Activated CD4-positive, alpha-beta T cell treated with anti-CD3 and anti-CD28 coated beads, Interleukin-2, amount 50 U/mL, for 16 hours (primary cell): ENCODE measurements around the gene CCDC28A.
"Not testable (repeated sequence)": the region's sequence is repeated elsewhere in the genome, so short reads cannot be mapped to it uniquely, and the experiment has no call there.

ENCODE experiments used
- DNase-seq: peaks from one replicate; pipeline ENCODE4 v3.0.0-alpha.2; 2020

The CCDC28A gene

GRCh38 chr6:138773177-138774091, at the start of gene CCDC28A:
Gene CCDC28A, plus strand, starts transcription at chr6:138773769. Its CDS starts 2,352 bp downstream, at chr6:138776121.
- peak; percentile 96 for DNase-seq

- no peak for DNase-seq
These were observed 49.6 kb upstream of the CCDC28A start for GRCh38 chr6:138724015-138724414.

- DNase-seq = no peak
These were observed 47.4 kb upstream of the CCDC28A start for GRCh38 chr6:138726066-138726756.

GRCh38 chr6:138726757-138727097, 46.8 kb upstream of the CCDC28A start:
- no peak for DNase-seq

GRCh38 chr6:138727182-138727581, 46.4 kb upstream of the CCDC28A start:
- no peak for DNase-seq

- no peak for DNase-seq
These were observed 44.9 kb upstream of the CCDC28A start for GRCh38 chr6:138728662-138729061.

GRCh38 chr6:138730037-138730436, 43.5 kb upstream of the CCDC28A start:
- not testable (repeated sequence) for DNase-seq

GRCh38 chr6:138734585-138734984, 39.0 kb upstream of the CCDC28A start:
- DNase-seq = no peak

- no peak for DNase-seq
These were observed 36.9 kb upstream of the CCDC28A start for GRCh38 chr6:138736640-138737039.

GRCh38 chr6:138752017-138752416, 21.6 kb upstream of the CCDC28A start:
- no peak for DNase-seq

- DNase-seq = no peak
These were observed 16.4 kb upstream of the CCDC28A start for GRCh38 chr6:138757136-138757535.

GRCh38 chr6:138765896-138766655, 7.5 kb upstream of the CCDC28A start:
- DNase-seq = peak; percentile 36

- no peak for DNase-seq
These were observed 4.4 kb upstream of the CCDC28A start for GRCh38 chr6:138769102-138769676.

GRCh38 chr6:138772596-138773176, 883 bp upstream of the CCDC28A start:
- DNase-seq = no peak

- no peak for DNase-seq
These were observed 801 bp downstream of the CCDC28A start for GRCh38 chr6:138774370-138774769.

- no peak for DNase-seq
These were observed 3.1 kb downstream of the CCDC28A start for GRCh38 chr6:138776659-138777058.

- DNase-seq = no peak
These were observed 4.8 kb downstream of the CCDC28A start for GRCh38 chr6:138778331-138778730.

- DNase-seq = no peak
These were observed 8.7 kb downstream of the CCDC28A start for GRCh38 chr6:138782243-138782642.

- DNase-seq = no peak
These were observed 11.5 kb downstream of the CCDC28A start for GRCh38 chr6:138785079-138785478.

- no peak for DNase-seq
These were observed 12.4 kb downstream of the CCDC28A start for GRCh38 chr6:138785980-138786379.

GRCh38 chr6:138787138-138787537, 13.6 kb downstream of the CCDC28A start:
- DNase-seq = no peak

- DNase-seq = no peak
These were observed 22.4 kb downstream of the CCDC28A start, which contains the start of gene ECT2L for GRCh38 chr6:138795809-138796603. Gene ECT2L, plus strand, starts transcription at chr6:138796087. Its CDS starts 17,188 bp downstream, at chr6:138813275.
